Stimulated activated CD8-positive, alpha-beta memory T cell treated with anti-CD3 and anti-CD28 coated beads, Interleukin-7, amount 100 ng/mL, for 48 hours (primary cell): ENCODE measurements around the gene HAND1.

Source experiments
- DNase-seq, 2 donors: peaks; one replicate each; pipeline ENCODE4 v3.0.0-alpha.2; 2020; ENCODE audit warnings: low read depth in 1 of 2; ENCODE audit errors: extremely low read depth in 1 of 2

The HAND1 gene

GRCh38 chr5:154478224-154478565, at the start of gene HAND1:
Gene HAND1 (minus strand): TSS chr5:154478227. CDS start chr5:154478008, 219 bp downstream.
- DNase-seq: no peak

- no peak for DNase-seq
These were observed 48.5 kb upstream of the HAND1 start for GRCh38 chr5:154526231-154527226.

- DNase-seq: no peak
These were observed 46.8 kb upstream of the HAND1 start for GRCh38 chr5:154524859-154525258.

- DNase-seq: no peak
These were observed 46.2 kb upstream of the HAND1 start for GRCh38 chr5:154524181-154524580.

- DNase-seq: no peak
These were observed 45.7 kb upstream of the HAND1 start for GRCh38 chr5:154523709-154524108.

GRCh38 chr5:154523104-154523503, 45.1 kb upstream of the HAND1 start:
- no peak for DNase-seq

- DNase-seq: no peak
These were observed 44.3 kb upstream of the HAND1 start for GRCh38 chr5:154522284-154522683.

- no peak for DNase-seq
These were observed 43.7 kb upstream of the HAND1 start for GRCh38 chr5:154521756-154522155.

GRCh38 chr5:154520861-154521453, 42.9 kb upstream of the HAND1 start:
- no peak for DNase-seq

GRCh38 chr5:154519359-154519758, 41.3 kb upstream of the HAND1 start:
- no peak for DNase-seq

GRCh38 chr5:154518438-154518867, 40.4 kb upstream of the HAND1 start:
- no peak for DNase-seq

- DNase-seq: no peak
These were observed 39.9 kb upstream of the HAND1 start for GRCh38 chr5:154517810-154518437.

GRCh38 chr5:154517181-154517580, 39.2 kb upstream of the HAND1 start:
- no peak for DNase-seq

- DNase-seq: no peak
These were observed 38.4 kb upstream of the HAND1 start for GRCh38 chr5:154516475-154516874.

GRCh38 chr5:154515488-154515887, 37.5 kb upstream of the HAND1 start:
- DNase-seq: peak in 1 of 2 donors; percentile 39

GRCh38 chr5:154514331-154514730, 36.3 kb upstream of the HAND1 start:
- no peak for DNase-seq

GRCh38 chr5:154513669-154514084, 35.6 kb upstream of the HAND1 start:
- DNase-seq: peak in 1 of 2 donors; percentile 39

GRCh38 chr5:154511984-154512383, 34.0 kb upstream of the HAND1 start:
- no peak for DNase-seq

- DNase-seq: no peak
These were observed 31.9 kb upstream of the HAND1 start for GRCh38 chr5:154509784-154510555.

GRCh38 chr5:154508114-154508513, 30.1 kb upstream of the HAND1 start:
- no peak for DNase-seq

GRCh38 chr5:154506716-154507080, 28.7 kb upstream of the HAND1 start:
- DNase-seq: no peak
